Lower leg skin (tissue), 3 donors: ENCODE results near the gene DNAH11.

Experiments used
- CTCF ChIP-seq, 3 donors: fragments of 450-650 bp; IDR thresholded peaks; one replicate each; pipeline ENCODE4 v1.5.1; 2016; ENCODE audit warnings: antibody characterized with exemption in 3 of 3, mild to moderate bottlenecking in 3 of 3, moderate library complexity in 2 of 3
- POLR2A ChIP-seq, 2 donors: fragments of 450-650 bp; IDR thresholded peaks; one replicate each; pipeline ENCODE4 v1.6.1; 2016 to 2017; ENCODE audit warnings: antibody characterized with exemption in 2 of 2, mild to moderate bottlenecking in 1 of 2, moderate library complexity in 1 of 2

GRCh38 chr7:21773326-21773725, 230.5 kb downstream of the DNAH11 start:
- TF ChIP-seq CTCF (IDR thresholded peaks at IDR 0.05): no peak
- TF ChIP-seq POLR2A (IDR thresholded peaks at IDR 0.05): no peak
